Right atrium auricular region (tissue), 2 donors: ENCODE results near the gene HOMER2. TPM values are rescaled to one million over a fixed set of nuclear protein-coding genes. Genes with fewer than 3 reads are reported as not detected.

ENCODE experiments used
- DNase-seq: peaks from one replicate; pipeline ENCODE4 v3.0.0-alpha.2; 2019; ENCODE audit warnings: low spot score
- H3K27ac ChIP-seq, 2 donors: fragments of 200-600 bp; sonication (generic); 1 replicate in 1 of 2; 2 replicates in 1 of 2; pipeline ENCODE4 v1.5.1; 2016 to 2019
- H3K27me3 ChIP-seq, 2 donors: fragments of 200-600 bp; sonication (generic); one replicate each; pipeline versions ENCODE4 v1.5.1 to v1.6.0; 2017 to 2019
- H3K36me3 ChIP-seq: fragments of 200-600 bp; sonication (generic); one replicate; pipeline ENCODE4 v1.5.1; 2016
- H3K4me1 ChIP-seq, 2 donors: fragments of 200-600 bp; sonication (generic); one replicate each; pipeline versions ENCODE4 v1.5.1 to v1.6.0; 2017 to 2019
- H3K4me3 ChIP-seq, 2 donors: fragments of 200-600 bp; sonication (generic); 1 replicate in 1 of 2; 2 replicates in 1 of 2; pipeline ENCODE4 v1.5.1; 2017 to 2019; ENCODE audit warnings: mild to moderate bottlenecking in 1 of 2, moderate library complexity in 1 of 2
- H3K9me3 ChIP-seq, 2 donors: fragments of 200-600 bp; sonication (generic); one replicate each; pipeline ENCODE4 v1.5.1; 2019
- CTCF ChIP-seq, 2 donors: fragments of 200-600 bp; sonication (generic); IDR thresholded peaks; one replicate each; pipeline ENCODE4 v1.5.1; 2019; ENCODE audit warnings: antibody characterized with exemption in 2 of 2
- total RNA-seq, 2 donors: library from RNA; depleted of rRNA; stranded (reverse); fragments of >200 nt; gene quantifications; one replicate each; pipeline ENCODE4 v1.1.0, GENCODE V29; 2016

Gene HOMER2
- total RNA-seq, 2 donors from 2014 or later: 18.3 to 24.8 TPM

- Histone ChIP-seq H3K27me3 (no peaks in the 10 kb centered on the region), H3K9me3 (no peaks in the 10 kb centered on the region), H3K36me3 (no peaks in the 10 kb centered on the region), H3K4me1 (no peaks in the 10 kb centered on the region), H3K4me3 (no peak overlapping the region), H3K27ac (no peak overlapping the region)
- no peak for DNase-seq
- no peak for TF ChIP-seq CTCF (IDR thresholded peaks at IDR 0.05)
Observed at GRCh38 chr15:82843566-82843965, 109.0 kb downstream of the HOMER2 start.

- H3K27ac ChIP-seq: no peak overlapping the region
- TF ChIP-seq CTCF (IDR thresholded peaks at IDR 0.05): no peak
Observed at GRCh38 chr15:82840166-82840565, 112.4 kb downstream of the HOMER2 start.

GRCh38 chr15:82839136-82839535, 113.4 kb downstream of the HOMER2 start:
- H3K9me3 ChIP-seq: no peaks in the 10 kb centered on the region
- H3K27ac ChIP-seq: no peak overlapping the region
- peaks cover 40% of the 10 kb centered on the region for H3K36me3 ChIP-seq
- DNase-seq: no peak
- H3K27me3 ChIP-seq: no peaks in the 10 kb centered on the region
- no peak for TF ChIP-seq CTCF (IDR thresholded peaks at IDR 0.05)
- no peaks in the 10 kb centered on the region for H3K4me1 ChIP-seq
- no peak overlapping the region for H3K4me3 ChIP-seq

More at GRCh38 chr15:82840166-82840565, 112.4 kb downstream of the HOMER2 start:
- no peak for DNase-seq
- no peak overlapping the region for H3K4me3 ChIP-seq
- H3K27me3 ChIP-seq: no peaks in the 10 kb centered on the region
- no peaks in the 10 kb centered on the region for H3K9me3 ChIP-seq
- H3K4me1 ChIP-seq: no peaks in the 10 kb centered on the region
- peaks cover 30% of the 10 kb centered on the region for H3K36me3 ChIP-seq

GRCh38 chr15:82838096-82838735, 114.3 kb downstream of the HOMER2 start:
- no peak overlapping the region for H3K27ac ChIP-seq
- TF ChIP-seq CTCF (IDR thresholded peaks at IDR 0.05): no peak
- H3K36me3 ChIP-seq: peaks cover 49% of the 10 kb centered on the region
- no peak for DNase-seq
- H3K4me3 ChIP-seq: no peak overlapping the region
- no peaks in the 10 kb centered on the region for H3K4me1 ChIP-seq
- no peaks in the 10 kb centered on the region for H3K27me3 ChIP-seq
- no peaks in the 10 kb centered on the region for H3K9me3 ChIP-seq

- Histone ChIP-seq H3K27ac (no peak overlapping the region), H3K4me1 (peaks cover 0 to 9% of the 10 kb centered on the region in 2 donors), H3K27me3 (no peaks in the 10 kb centered on the region), H3K4me3 (no peak overlapping the region), H3K36me3 (peaks cover 76% of the 10 kb centered on the region), H3K9me3 (no peaks in the 10 kb centered on the region)
- no peak for TF ChIP-seq CTCF (IDR thresholded peaks at IDR 0.05)
- no peak for DNase-seq
Observed at GRCh38 chr15:82835391-82835917, 117.1 kb downstream of the HOMER2 start.

GRCh38 chr15:82833362-82833682, 119.2 kb downstream of the HOMER2 start:
- H3K9me3 ChIP-seq: no peaks in the 10 kb centered on the region
- H3K4me3 ChIP-seq: no peak overlapping the region
- TF ChIP-seq CTCF (IDR thresholded peaks at IDR 0.05): no peak
- H3K27me3 ChIP-seq: no peaks in the 10 kb centered on the region
- H3K27ac ChIP-seq: peak overlapping the region in 1 of 2 donors; percentile 8
- H3K4me1 ChIP-seq: peaks cover 0 to 9% of the 10 kb centered on the region in 2 donors
- peaks cover 90% of the 10 kb centered on the region for H3K36me3 ChIP-seq
- peak; percentile 23 for DNase-seq
